HG03108 (cell line): ENCODE measurements around the gene SMARCC2.

Experiments
- ATAC-seq: cut with Tn5 transposase; IDR thresholded peaks from one replicate; pipeline ENCODE4 v1.9.1; 2021; ENCODE audit warnings: moderate library complexity; ENCODE audit not compliant: unreplicated experiment

Gene SMARCC2

DNA sequence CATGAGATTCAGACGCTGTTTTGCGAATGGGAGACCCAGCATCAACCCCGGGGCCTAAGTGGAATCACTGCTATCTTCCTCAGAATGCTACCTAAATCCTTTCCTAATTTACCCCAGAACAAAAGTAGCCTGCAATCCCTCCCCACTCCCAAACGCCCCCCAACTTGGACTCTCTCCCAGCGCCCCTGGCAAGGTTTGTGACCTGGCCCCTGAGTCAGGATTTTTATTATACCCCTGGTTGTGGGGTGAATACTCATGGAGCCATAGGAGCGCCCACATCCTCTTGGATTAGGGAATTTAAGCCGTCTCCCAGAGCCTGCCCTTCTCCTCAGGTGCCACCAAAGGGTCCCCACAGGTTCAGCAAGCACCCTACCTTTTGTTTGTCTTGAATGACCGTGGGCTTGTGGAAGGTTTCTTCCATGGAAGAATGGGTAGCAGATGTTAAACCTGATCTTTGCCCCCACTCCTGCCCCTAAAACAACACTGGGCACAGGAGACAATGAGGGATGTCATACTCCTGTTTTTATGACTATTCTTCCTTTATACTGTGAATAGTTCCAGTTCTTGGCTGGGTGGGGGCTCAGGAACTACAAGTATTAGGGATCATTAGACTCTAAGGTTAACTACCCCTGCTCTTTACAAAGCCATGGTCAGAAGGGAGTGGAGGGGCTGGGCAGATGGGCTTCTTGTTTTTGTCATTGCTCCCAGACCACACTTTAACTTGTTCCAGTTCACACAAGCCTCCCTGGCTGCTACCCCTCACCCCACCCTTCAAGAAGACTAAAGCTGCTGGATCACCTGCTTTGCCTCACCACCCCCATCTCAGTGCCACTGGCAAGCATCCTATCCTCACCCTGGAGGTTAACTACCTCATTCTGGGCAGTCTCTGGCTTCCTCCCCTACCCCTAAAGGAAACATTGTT lies 36.3 kb downstream of the SMARCC2 start:
- ATAC-seq, result no peak

- peak; percentile 92 for ATAC-seq
Observed at GRCh38 chr12:56152132-56152755, 37.0 kb downstream of the SMARCC2 start, which contains the start of gene MYL6B. Gene MYL6B, plus strand, starts transcription at chr12:56152587. Its CDS starts 1,332 bp downstream, at chr12:56153919.

GRCh38 chr12:56151672-56152131 lies 37.6 kb downstream of the SMARCC2 start:
- no peak for ATAC-seq

DNA sequence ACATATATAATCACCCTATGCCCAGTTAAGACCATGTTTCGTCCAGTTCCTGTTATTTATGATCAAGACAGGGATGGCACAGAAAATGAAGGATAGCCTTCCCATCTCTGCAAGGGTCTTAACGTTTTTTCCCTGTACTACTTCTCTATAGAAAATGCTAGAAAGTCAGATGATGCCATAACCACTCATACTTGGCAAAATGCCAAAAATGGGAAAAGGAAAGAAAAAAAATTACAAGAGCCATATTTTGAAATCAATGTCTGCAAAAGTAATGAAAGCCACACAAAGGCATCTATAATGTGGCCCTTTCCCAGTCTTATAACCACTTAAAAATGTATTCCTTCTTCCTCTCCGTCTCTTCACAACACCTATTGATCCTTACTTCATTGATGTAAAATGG lies 38.7 kb downstream of the SMARCC2 start:
- ATAC-seq, result no peak

DNA sequence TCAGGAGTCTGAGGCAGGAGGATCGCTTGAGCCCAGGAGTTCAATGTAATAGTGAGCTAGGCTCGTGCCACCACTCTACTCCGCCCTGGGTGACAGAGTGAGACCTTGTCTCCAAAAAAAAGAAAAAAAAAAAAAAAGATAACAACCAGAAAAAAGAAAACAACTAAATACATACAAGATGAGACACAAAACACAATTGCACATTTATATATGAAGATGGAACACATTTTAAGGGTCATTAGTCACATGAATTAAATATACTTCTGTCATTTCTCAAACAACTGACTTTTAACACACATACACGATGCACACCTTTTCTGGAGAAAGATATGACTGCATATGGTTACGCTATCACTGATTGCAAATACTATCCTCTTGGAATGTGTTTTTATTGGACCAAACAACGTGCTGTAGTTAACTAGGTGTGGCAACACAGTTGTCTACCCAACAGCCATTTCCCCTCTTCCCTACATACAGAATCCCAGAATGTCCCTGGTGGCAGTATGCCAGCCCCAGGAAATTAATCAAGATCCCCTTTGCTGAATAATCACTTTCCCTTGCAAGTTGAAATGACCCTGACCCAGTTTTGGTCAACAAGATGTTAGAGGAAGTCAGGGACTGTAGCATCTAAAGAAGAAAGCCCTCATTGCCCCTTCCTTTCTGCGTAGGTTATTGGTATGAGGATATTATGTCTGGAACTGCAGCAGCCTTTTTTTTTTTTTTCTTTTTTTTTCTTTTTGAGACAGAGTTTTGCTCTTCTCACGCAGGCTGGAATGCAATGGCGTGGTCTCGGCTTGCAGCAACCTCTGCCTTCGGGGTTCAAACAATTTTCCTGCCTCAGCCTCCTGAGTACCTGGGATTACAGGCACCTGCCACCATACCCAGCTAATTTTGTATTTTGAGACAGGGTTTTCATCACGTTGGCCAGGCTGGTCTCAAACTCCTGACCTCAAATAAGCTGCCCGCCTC lies 42.5 kb downstream of the SMARCC2 start:
- ATAC-seq, result no peak

DNA sequence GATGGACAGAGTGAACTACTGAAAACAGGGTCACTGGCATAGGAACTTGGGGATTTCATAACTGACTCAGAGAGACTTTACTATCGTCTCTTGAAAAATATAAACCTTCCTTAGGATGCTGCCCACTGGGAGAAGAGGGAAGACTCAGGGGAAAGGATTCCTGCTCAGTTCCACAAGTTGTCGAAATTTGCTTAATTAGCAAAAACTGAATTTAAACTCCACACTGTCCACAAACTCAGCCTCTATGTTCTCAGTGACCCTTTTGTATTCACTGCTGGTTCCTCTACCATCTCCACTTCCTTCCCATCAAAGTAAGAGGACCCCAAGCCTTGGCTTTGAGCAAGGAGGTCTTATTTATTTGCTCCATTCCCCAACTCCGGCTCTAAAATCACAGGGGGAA lies 44.1 kb downstream of the SMARCC2 start:
- ATAC-seq, result no peak

- ATAC-seq, result no peak
Observed at GRCh38 chr12:56143870-56144269, 45.4 kb downstream of the SMARCC2 start.

DNA sequence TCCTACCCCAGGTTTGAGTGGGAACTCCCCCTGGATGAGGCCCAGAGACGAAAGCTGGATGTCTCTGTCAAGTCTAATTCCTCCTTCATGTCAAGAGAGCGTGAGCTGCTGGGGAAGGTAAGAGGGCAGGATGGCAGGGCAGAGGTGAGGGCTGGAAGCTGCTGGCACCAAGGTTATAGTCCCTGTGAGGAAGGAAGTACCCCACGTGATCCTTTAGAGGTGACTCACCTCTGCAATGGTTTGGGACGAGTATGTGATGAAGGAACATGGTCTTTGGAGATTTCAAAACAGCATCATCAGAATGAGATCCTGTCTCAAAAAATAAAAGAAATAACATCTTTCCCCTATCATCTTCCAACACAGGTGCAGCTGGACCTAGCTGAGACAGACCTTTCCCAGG lies 46.1 kb downstream of the SMARCC2 start:
- no peak for ATAC-seq

DNA sequence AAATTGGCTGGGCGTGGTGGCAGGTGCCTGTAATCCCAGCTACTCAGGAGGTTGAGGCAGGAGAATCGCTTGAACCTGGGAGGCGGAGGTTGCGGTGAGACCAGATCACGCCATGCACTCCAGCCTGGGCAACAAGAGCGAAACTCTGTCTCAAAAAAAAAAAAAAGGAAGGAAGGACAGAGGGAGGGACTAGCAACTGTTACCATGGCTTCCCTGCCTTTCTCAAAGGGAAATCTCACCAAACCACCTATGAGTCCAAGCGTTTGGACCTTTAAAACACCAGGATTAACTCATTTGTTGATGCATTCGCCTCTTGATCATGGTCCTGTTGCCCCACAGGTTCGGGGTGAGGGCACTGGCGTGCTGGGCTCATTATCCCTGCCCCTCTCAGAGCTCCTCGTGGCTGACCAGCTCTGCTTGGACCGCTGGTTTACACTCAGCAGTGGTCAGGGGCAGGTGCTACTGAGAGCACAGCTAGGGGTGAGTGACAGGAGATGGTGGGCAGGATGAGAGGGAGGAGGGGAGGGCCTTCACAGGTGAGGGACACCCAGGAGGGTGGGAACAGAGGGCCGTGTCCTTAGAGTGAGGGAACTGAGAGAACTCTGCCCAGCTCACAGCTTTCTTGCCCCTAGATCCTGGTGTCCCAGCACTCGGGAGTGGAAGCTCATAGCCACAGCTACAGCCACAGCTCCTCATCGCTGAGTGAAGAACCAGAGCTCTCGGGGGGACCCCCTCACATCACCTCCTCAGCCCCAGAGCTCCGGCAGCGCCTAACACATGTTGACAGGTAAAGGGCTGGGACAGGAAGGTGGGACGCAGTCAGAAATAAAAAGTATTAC lies 47.1 kb downstream of the SMARCC2 start:
- no peak for ATAC-seq

- no peak for ATAC-seq
Observed at GRCh38 chr12:56137853-56138571, 51.3 kb downstream of the SMARCC2 start.

DNA sequence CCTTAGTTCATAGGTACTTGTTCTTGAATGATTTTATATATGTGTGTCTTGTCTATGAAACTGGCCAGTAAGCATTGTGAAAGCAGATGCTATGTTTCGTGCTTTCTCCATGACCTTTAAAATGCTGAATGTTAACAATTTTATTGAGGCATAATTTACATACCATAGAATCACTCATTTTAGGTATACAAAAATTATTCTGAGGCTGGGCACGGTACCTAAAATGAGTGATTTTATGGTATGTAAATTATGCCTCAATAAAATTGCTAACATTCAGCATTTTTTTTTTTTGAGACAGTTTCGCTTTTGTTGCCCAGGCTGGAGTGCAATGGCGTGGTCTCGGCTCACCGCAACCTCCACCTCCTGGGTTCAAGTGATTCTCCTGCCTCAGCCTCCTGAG lies 54.4 kb downstream of the SMARCC2 start:
- no peak for ATAC-seq

DNA sequence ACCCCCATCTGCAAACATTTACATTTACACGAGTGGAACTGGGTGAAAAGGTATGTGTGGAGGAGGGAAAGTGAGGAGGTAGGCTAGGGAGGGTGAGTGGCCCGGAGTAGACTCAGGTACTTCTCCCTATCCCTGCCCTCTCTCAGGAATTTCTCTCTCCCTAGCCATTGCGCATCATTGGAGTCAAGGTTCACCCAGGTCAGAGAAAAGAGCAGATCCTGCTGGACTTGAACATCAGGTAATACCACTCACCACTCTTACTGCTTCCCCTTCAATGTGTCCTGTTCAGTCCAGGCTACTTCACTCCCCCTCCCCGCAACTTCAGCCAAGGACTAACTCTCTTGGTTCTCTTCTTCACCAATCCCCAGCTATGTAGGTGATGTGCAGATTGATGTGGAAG lies 58.4 kb downstream of the SMARCC2 start:
- no peak for ATAC-seq

DNA sequence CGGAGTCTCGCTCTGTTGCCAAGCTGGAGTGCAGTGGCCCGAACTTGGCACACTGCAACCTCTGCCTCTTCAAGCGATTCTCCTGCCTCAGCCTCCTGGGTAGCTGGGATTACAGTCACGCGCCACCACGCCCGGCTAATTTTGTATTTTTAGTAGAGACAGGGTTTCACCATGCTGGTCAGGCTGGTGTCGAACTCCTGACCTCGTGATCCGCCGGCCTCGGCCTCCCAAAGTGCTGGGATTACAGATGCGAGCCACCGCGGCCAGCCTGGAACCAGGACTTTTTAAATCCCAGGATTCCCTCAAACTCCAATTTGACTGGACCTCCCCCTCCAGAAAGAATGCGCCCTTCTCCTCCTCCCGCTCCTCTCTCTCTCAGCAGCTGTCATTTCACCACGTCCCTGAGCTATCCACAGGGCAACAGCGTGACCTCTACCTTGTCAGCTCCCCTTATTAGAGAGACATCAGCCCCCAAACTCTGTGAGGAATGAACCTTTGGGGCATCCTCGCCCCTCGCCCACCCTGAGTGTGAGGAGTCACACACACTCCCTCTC lies 59.3 kb downstream of the SMARCC2 start:
- ATAC-seq, result no peak

DNA sequence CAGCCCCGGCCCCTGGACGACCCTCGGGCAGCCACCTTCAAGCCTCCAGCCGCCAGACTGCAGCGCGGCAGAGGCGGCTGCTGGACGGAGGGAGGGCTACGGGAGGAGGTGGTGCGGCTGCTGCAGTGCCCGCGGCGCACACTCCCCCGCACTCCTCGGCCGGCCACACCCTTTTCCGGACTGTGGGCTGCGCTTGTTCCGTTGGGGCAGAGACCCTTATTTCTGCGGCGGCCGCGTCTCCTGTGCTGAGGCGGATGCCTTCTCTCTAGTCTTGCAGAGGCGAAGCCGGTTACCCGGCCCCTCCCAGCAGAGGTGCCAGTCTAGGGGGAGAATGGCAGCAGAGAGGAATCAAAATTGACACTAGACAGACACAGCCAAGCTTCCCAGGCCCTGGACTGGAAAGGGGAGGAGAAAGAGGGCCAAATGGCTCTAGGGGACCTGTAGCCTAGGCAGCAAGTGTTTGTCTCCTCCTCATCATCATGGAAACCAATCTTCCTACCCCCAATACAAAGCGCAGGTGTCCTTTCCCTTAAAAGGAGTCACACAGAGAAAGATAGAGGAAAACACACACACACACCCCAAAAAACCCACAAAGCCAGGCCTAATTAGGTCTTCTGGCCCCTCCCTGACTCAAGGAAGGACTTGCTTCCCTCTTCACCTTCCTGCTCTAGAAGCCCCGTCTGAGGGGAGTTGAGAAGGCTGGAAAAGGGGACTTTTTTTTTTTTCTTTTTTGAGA lies 59.9 kb downstream of the SMARCC2 start:
- no peak for ATAC-seq

GRCh38 chr12:56128670-56129205 lies 60.5 kb downstream of the SMARCC2 start:
- ATAC-seq, result no peak

GRCh38 chr12:56127888-56128669 lies 61.2 kb downstream of the SMARCC2 start, which contains the start of gene ESYT1:
Gene ESYT1, plus strand, starts transcription at chr12:56128267. Its CDS starts 53 bp downstream, at chr12:56128320.
- ATAC-seq, result peak; percentile 88

DNA sequence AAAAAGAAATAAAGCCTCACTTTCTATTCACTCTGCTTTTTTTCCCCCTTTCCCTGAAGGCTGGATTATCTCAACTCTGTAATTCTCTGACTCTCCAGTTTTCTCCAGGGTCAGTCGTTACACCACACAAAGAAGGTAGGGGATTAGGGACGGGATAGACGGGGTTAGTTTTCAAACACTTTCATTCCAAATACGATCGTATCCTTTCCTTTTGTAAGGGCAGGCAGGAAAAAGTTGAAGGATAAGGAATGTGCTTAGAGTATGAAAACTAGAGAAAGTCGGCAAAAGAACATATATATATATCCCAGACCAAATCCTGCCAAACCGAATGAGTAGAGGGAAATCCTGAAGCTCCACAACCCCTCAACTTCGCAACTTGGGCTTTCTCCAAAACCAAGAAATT lies 61.8 kb downstream of the SMARCC2 start:
- no peak for ATAC-seq
